ENCODE measurements around the gene PRPF38A.

PRPF38A gene, protein sequence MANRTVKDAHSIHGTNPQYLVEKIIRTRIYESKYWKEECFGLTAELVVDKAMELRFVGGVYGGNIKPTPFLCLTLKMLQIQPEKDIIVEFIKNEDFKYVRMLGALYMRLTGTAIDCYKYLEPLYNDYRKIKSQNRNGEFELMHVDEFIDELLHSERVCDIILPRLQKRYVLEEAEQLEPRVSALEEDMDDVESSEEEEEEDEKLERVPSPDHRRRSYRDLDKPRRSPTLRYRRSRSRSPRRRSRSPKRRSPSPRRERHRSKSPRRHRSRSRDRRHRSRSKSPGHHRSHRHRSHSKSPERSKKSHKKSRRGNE

DNA sequence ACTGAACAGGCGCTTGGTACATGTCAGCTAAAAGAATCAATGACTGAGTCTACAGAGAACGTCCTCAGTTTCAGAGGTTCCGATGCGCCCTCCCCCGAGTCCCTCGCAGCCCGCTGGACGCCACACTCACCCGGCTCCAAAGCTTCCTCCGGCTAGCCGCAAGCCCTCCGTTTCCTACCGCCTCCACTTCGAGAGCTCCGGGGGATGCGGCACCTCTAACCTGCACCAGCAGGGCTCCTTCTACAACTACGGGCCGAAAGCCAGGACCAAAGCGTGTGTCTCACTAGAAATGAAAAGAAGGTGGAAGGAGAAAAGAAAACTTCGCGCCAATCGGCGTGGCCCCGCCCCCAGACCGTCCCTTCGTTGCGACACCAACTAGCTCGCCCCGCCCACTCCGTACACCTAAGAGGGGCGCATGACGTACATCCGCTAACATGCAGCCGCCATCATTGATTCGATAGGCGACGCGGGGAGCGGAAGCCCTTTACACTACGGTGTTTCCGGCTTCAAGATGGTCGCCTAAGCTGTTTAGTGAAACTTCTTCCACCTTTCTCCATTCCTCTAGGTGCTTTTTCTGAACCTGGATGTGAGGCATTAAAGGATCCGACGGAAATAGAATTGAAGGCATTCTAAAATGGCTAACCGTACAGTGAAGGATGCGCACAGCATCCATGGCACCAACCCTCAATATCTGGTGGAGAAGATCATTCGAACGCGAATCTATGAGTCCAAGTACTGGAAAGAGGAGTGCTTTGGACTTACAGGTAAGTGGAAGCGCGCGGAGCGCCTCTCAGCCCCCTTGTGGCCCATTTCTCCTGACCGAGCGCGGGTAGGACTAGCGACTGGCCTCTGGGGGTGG, at the start of gene PRPF38A, which contains the start of gene ORC1:
PRPF38A (plus strand) TSS at position 487 of the 859 bp plus-strand sequence; CDS start at position 635, 148 bp downstream.
ORC1 (minus strand) TSS at position 308 of the 859 bp plus-strand sequence. CDS start 2,200 bp downstream, outside the sequence.
- TF ChIP-seq, protein P1, sequence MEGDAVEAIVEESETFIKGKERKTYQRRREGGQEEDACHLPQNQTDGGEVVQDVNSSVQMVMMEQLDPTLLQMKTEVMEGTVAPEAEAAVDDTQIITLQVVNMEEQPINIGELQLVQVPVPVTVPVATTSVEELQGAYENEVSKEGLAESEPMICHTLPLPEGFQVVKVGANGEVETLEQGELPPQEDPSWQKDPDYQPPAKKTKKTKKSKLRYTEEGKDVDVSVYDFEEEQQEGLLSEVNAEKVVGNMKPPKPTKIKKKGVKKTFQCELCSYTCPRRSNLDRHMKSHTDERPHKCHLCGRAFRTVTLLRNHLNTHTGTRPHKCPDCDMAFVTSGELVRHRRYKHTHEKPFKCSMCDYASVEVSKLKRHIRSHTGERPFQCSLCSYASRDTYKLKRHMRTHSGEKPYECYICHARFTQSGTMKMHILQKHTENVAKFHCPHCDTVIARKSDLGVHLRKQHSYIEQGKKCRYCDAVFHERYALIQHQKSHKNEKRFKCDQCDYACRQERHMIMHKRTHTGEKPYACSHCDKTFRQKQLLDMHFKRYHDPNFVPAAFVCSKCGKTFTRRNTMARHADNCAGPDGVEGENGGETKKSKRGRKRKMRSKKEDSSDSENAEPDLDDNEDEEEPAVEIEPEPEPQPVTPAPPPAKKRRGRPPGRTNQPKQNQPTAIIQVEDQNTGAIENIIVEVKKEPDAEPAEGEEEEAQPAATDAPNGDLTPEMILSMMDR (conservative IDR thresholded peaks at IDR 0.05; ENCODE audit: low read depth): peak; percentile 36; the same call in 1 of the 2 replicates
- DNase-seq (ENCODE audit: low spot score): peak; percentile 97
- POLR2A ChIA-PET (ENCODE audit: low non-redundant PET): interaction anchor here (0.8 to 1.5 kb wide), 2 partner anchors 282 to 349 kb away, joined by 3 read pairs; partner anchors contain the start of gene TXNDC12
- H3K27ac ChIP-seq: peak within 1 kb of the TSS; percentile 93
- CTCF ChIA-PET: interaction anchor here (0.6 kb wide), 1 partner anchor 245 kb away, joined by 3 read pairs; no protein-coding TSS in a partner anchor

DNA sequence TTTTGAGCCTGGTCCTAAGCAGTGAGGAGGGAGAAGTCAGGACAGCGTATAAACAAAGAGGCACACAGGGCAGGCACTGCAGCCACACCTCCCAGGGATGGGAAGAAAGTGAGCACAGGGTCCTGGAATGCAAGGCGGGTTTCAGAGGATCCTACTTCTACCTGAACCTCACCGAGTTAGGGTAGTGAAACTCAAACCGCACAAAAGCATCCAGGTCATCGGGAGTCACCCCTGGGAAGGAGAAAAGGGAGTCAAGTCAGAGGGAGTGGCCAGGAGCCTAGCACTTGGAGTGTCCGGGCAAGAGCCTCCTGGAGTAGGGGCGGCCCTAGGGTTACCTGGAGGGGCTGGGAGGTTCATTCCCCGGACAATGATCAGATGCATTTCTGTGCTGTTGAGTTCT, 49.0 kb upstream of the PRPF38A start:
- DNase-seq (ENCODE audit: low spot score): no peak
- POLR2A ChIA-PET (ENCODE audit: low non-redundant PET): no interaction called here
- CTCF ChIA-PET: no interaction called here

DNA sequence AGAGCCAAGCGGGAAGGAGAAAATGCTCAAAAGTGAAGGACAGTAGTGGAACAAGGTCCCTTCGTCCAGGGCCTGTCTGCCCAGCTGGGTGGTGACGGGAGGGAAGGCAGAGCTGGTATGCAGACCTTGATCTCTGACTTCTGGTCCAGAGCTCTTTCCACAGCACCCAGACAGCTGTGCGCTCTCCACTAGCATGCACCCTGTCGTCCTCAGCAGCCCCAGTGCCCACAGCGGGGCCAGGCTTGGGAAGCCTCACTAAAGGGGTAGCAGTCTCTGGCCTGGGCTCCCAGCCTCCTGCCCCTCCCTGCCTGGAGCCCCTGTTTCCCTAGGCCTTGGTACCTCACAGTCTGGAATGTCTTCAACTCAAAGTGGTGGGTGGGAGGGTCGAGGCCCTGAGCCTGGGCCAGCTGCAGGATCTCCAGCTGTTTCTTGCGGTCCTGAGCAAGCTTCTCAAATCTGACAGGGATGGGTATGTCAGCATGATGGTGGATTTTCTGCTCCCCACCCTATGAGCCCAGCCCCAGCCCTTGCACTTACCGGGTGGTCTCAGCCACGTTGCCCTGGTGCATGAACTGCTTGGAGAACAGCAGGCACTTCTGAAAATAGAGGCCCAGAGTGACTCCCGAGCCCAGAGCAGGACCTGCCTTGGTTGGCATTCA, 48.4 kb upstream of the PRPF38A start:
- DNase-seq (ENCODE audit: low spot score): no peak
- TF ChIP-seq, protein P1 (conservative IDR thresholded peaks at IDR 0.05; ENCODE audit: low read depth): no peak
- CTCF ChIA-PET: no interaction called here
- POLR2A ChIA-PET (ENCODE audit: low non-redundant PET): interaction anchor here (0.6 kb wide), 1 partner anchor 224 kb away, joined by 4 read pairs; no protein-coding TSS in a partner anchor
- H3K27ac ChIP-seq: peak overlapping the region; percentile 5; the same call in 1 of the 2 replicates

More for the DNA sequence above, 49.0 kb upstream of the PRPF38A start:
- H3K27ac ChIP-seq: peak overlapping the region; percentile 5; the same call in 1 of the 2 replicates
- TF ChIP-seq, protein P1 (conservative IDR thresholded peaks at IDR 0.05; ENCODE audit: low read depth): no peak

DNA sequence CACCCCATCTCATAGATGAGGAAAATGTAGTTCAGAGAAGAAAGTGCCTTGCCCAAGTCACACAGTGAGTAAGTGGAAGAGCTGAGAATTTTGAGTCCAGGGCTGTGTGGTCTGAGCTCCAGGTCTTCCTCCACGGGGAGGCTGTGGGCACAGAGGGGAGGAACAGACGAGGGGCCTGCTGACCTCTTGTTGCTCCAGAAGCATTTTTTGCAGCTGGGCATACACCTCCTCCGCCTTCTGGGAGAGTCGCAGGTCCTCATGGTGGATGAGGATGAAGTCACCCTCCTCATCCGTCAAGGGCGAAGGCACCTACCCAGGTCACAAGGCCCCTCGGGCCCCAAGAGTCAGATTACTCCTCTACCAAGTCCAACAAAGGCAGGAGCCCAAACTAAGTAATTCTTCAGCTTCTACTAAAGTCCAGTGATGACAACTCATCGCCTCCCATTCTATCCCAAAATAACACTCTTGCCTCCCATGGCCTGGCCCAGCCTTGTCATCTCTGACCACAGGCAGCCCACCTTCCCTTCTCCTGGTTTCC, 47.5 kb upstream of the PRPF38A start:
- no peak overlapping the region for H3K27ac ChIP-seq

DNA sequence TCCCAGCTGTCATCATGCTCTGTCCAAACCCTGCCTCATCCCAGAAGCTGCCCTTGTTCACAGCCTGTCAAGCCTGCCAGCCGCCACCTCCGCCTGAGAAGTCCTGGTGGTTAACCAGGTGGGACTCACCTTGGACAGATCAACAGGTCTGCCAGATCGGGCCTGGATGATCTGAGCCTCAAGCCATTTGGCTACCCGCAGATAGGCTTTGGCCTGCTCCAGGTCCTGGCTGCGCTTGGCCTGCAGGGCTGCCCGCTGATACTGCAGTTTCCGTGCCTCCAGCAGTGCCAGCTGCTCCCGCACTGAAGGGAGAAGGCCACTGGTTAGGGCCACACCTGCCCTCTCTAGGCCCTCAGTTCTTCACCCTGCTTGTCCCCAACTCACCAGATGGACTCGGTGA, 47.0 kb upstream of the PRPF38A start:
- no peak for DNase-seq (ENCODE audit: low spot score)
- ChIA-PET POLR2A (ENCODE audit: low non-redundant PET) (no interaction called here), CTCF (interaction anchor here (0.8 kb wide), 1 partner anchor 8 kb away, joined by 3 read pairs; no protein-coding TSS in a partner anchor)
- TF ChIP-seq, protein P1 (conservative IDR thresholded peaks at IDR 0.05; ENCODE audit: low read depth): no peak
- no peak overlapping the region for H3K27ac ChIP-seq

More for the DNA sequence above, 47.5 kb upstream of the PRPF38A start:
- POLR2A ChIA-PET (ENCODE audit: low non-redundant PET): interaction anchor here (0.6 kb wide), 1 partner anchor 225 kb away, joined by 4 read pairs; no protein-coding TSS in a partner anchor
- CTCF ChIA-PET: no interaction called here
- DNase-seq (ENCODE audit: low spot score): no peak
- TF ChIP-seq, protein P1 (conservative IDR thresholded peaks at IDR 0.05; ENCODE audit: low read depth): no peak
